Liver (tissue), 3 donors: ENCODE measurements around the gene KDM4C.

Experiments used
- ATF3 ChIP-seq: IDR thresholded peaks from 2 replicates; pipeline ENCODE4 v1.6.1; 2016; ENCODE audit warnings: antibody characterized with exemption
- CTCF ChIP-seq: fragments of 150-350 bp; IDR thresholded peaks from 2 replicates; pipeline ENCODE4 v1.5.1; 2017; ENCODE audit warnings: improper control_type of control experiment, low read depth, low read length; ENCODE audit not compliant: missing input control
- FOXA1 ChIP-seq: IDR thresholded peaks from 2 replicates; pipeline ENCODE4 v1.6.1; 2016; ENCODE audit warnings: antibody characterized with exemption
- GABPA ChIP-seq, 2 donors: IDR thresholded peaks in 1 of 2; conservative IDR thresholded peaks in 1 of 2; 2 replicates each; pipeline ENCODE4 v1.6.1; 2016; ENCODE audit warnings: antibody characterized with exemption in 2 of 2, mild to moderate bottlenecking in 1 of 2, moderate library complexity in 1 of 2
- JUND ChIP-seq, 2 donors: IDR thresholded peaks; 2 replicates each; pipeline ENCODE4 v1.6.1; 2016; ENCODE audit warnings: antibody characterized with exemption in 2 of 2
- MAX ChIP-seq: IDR thresholded peaks from 2 replicates; pipeline ENCODE4 v1.6.1; 2016; ENCODE audit warnings: antibody characterized with exemption
- RAD21 ChIP-seq, 2 donors: IDR thresholded peaks; 2 replicates each; pipeline ENCODE4 v1.6.1; 2016; ENCODE audit warnings: antibody characterized with exemption in 2 of 2, mild to moderate bottlenecking in 2 of 2
- SP1 ChIP-seq: IDR thresholded peaks from 2 replicates; pipeline ENCODE4 v1.6.1; 2018; ENCODE audit warnings: antibody characterized with exemption, mild to moderate bottlenecking
- TAF1 ChIP-seq: conservative IDR thresholded peaks from 2 replicates; pipeline ENCODE4 v1.6.1; 2016; ENCODE audit warnings: antibody characterized with exemption, mild to moderate bottlenecking
- YY1 ChIP-seq: IDR thresholded peaks from 2 replicates; pipeline ENCODE4 v1.6.1; 2016; ENCODE audit warnings: antibody characterized with exemption, mild to moderate bottlenecking
- donor health status: healthy.
- donor health status: healthy.

GRCh38 chr9:7139886-7140285 is 382.1 kb downstream of the KDM4C start:
- no peak for TF ChIP-seq CTCF
- no peak for TF ChIP-seq YY1
- TF ChIP-seq TAF1: no peak
- no peak for TF ChIP-seq MAX
- TF ChIP-seq RAD21 (IDR thresholded peaks at IDR 0.05): no peak
- no peak for TF ChIP-seq ATF3
- no peak for TF ChIP-seq GABPA (IDR thresholded peaks at IDR 0.05 in 1 of 2, conservative IDR thresholded peaks at IDR 0.05 in 1 of 2)
- no peak for TF ChIP-seq FOXA1
- no peak for TF ChIP-seq JUND (IDR thresholded peaks at IDR 0.05)
- TF ChIP-seq SP1: no peak
